ENCODE data around the gene FIG4. TPM values are rescaled to one million over a fixed set of nuclear protein-coding genes. Genes with fewer than 3 reads are reported as not detected.

The FIG4 gene
- total and polyA plus RNA-seq, 2 of the 4 experiments (the other 2 are of a cell fraction): 12.1 to 15.4 TPM

GRCh38 chr6:109672839-109673238 is 18.3 kb upstream of the FIG4 start:
- CTCF ChIA-PET: interaction anchor here (1.9 kb wide), 1 partner anchor 367 kb away, joined by 5 read pairs; no protein-coding TSS in a partner anchor
- Histone ChIP-seq H4K5ac (ENCODE audit: low read depth, low read length) (no peak overlapping the region), H3K36me3 (ENCODE audit: control insufficient read depth, insufficient read depth, low read length) (no peaks in the 10 kb centered on the region), H3K14ac (replicated peaks; ENCODE audit: low read depth, low read length) (no peak overlapping the region), H2BK20ac (ENCODE audit: low read depth, low read length) (no peak overlapping the region), H4K20me1 (ENCODE audit: insufficient read depth, low read length) (no peaks in the 10 kb centered on the region), H3K27ac (ENCODE audit: insufficient read depth, low read length) (no peak overlapping the region), H2AFZ (replicated peaks; ENCODE audit: low read length, poor library complexity) (no peak overlapping the region), H4K91ac (ENCODE audit: insufficient read depth, low read depth, low read length) (no peak overlapping the region), H3K56ac (ENCODE audit: extremely low read depth, insufficient read depth, low read length) (no peak overlapping the region), H4K8ac (ENCODE audit: low read depth in 2 of 2, low read length in 2 of 2) (no peak overlapping the region), H3K4me2 (ENCODE audit: low read depth, low read length) (no peak overlapping the region), H3K9me3 (ENCODE audit: control insufficient read depth, insufficient read depth, low read length) (no peaks in the 10 kb centered on the region), H2AK9ac (replicated peaks; ENCODE audit: low read depth, low read length, poor library complexity) (no peak overlapping the region), H3K4ac (ENCODE audit: low read depth, low read length) (no peak overlapping the region), H3K4me3 (ENCODE audit: insufficient read depth, low read depth, low read length) (no peak overlapping the region), H3K79me1 (ENCODE audit: low read depth in 1 of 2, low read length in 2 of 2) (no peaks in the 10 kb centered on the region), H3K23ac (ENCODE audit: low read depth, low read length) (no peak overlapping the region), H2BK15ac (ENCODE audit: low read depth, low read length) (no peak overlapping the region), H3K27me3 (ENCODE audit: control insufficient read depth, insufficient read depth, low read length) (no peaks in the 10 kb centered on the region), H2BK120ac (ENCODE audit: low read depth, low read length) (no peak overlapping the region), H2BK5ac (ENCODE audit: low read depth, low read length, poor library complexity, severe bottlenecking) (no peak overlapping the region), H3K4me1 (ENCODE audit: control insufficient read depth, insufficient read depth, low read length) (peaks cover 3% of the 10 kb centered on the region), H3K18ac (ENCODE audit: low read depth, low read length) (no peak overlapping the region), H2AK5ac (ENCODE audit: low read depth, low read length) (no peak overlapping the region), H3K9me1 (ENCODE audit: insufficient read depth, low read length) (no peaks in the 10 kb centered on the region), H3K9ac (ENCODE audit: low read depth, low read length) (no peak overlapping the region)
- dilution Hi-C loops (cut with HindIII; ENCODE audit: low sequenced_read_pairs, unreplicated experiment) (no loop called here), intact Hi-C loops (cut with micrococcal nuclease) (no loop called here), in situ Hi-C loops (cut with MboI; ENCODE audit: low sequenced_read_pairs) (no loop called here)
- no TSS peak for BruUV-seq (replicated peaks)
- DNase-seq (no peak), ATAC-seq (ENCODE audit: low read depth) (no peak)
- no peak for TF ChIP-seq POLR2A (IDR thresholded peaks at IDR 0.05; ENCODE audit: low read depth, low read length)
- no peak for TF ChIP-seq RAD21 (IDR thresholded peaks at IDR 0.05; ENCODE audit: low read length)
- TF ChIP-seq CTCF (conservative IDR thresholded peaks at IDR 0.05; ENCODE audit: low read depth, low read length): no peak
- TF ChIP-seq CHD1 (IDR thresholded peaks at IDR 0.05; ENCODE audit: low read depth, low read length): no peak
- TF ChIP-seq MXI1 (IDR thresholded peaks at IDR 0.05; ENCODE audit: borderline replicate concordance, low read depth, low read length): no peak
- TF ChIP-seq MAZ (IDR thresholded peaks at IDR 0.05; ENCODE audit: borderline replicate concordance, low read depth, low read length): no peak
- no peak for TF ChIP-seq FOS (IDR thresholded peaks at IDR 0.05; ENCODE audit: low read depth, low read length)
- TF ChIP-seq CEBPB (IDR thresholded peaks at IDR 0.05; ENCODE audit: low read depth, low read length): no peak
- TF ChIP-seq NFE2L2 (IDR thresholded peaks at IDR 0.05; ENCODE audit: low read depth, low read length): no peak
- POLR2A ChIA-PET (ENCODE audit: unreplicated experiment): no interaction called here
